Subcutaneous adipose tissue (tissue), 4 donors: ENCODE results near the gene SCARB1. TPM values are rescaled to one million over a fixed set of nuclear protein-coding genes. Genes with fewer than 3 reads are reported as not detected.

Experiments used
- CTCF ChIP-seq: fragments of 450-650 bp; IDR thresholded peaks from one replicate; pipeline ENCODE4 v1.5.1; 2016; ENCODE audit warnings: low read depth, mild to moderate bottlenecking, control low read depth, antibody characterized with exemption, moderate library complexity
- total RNA-seq, 4 donors: library from RNA; depleted of rRNA; stranded (reverse); fragments of >200 nt; gene quantifications; one replicate each; pipeline ENCODE4 v1.1.0, GENCODE V29; 2016

The SCARB1 gene
- total RNA-seq, 4 donors from 2014 or later, result 26.6 to 58.6 (median 38.2) TPM

- no peak for TF ChIP-seq CTCF
These were observed 1.6 kb downstream of the SCARB1 start for GRCh38 chr12:124861898-124862676.

DNA sequence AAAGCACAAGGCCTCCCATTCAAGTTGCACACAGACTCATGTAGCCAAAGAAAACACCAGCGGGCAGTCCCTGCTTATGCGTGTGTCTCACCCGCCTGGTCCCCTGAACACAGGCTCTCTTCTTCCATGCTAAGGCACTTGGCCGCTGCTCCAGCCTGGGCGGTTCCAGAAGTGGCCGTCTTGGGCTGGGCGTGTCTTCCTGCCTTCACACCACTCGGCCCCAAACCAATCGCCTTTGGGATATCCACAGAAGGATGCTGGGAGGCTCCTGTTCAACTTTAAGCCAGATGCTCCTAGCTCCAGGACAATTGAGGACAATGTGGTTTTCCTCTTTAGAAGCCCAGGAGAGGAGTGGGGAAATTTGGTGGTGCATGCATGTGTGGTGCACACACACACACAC lies 2.2 kb downstream of the SCARB1 start:
- no peak for TF ChIP-seq CTCF

DNA sequence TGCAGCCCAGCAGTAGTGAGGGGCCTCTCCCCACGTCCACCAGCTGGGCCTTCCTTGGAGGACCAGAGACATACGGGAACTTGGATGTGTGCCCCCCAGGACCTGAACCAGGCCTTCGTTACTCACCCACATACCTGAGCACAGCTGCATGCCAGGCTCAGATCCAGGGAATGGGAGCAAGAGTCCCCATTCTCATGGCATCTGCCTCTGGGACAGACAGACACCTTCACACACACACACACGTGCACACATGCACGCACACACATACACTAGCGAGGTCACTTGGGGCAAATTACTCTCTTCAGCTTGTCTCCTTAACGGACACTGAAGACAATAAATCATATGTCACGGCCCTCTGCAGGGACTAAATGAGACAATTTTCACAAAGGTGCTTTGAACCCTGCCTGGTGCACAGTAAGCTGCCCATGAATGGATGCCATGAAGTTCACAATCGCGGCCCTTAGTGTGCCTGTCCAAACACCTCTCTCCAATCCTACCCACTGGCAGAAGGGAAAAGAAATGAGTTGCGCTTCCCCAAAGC lies 5.7 kb downstream of the SCARB1 start:
- TF ChIP-seq CTCF, result no peak

DNA sequence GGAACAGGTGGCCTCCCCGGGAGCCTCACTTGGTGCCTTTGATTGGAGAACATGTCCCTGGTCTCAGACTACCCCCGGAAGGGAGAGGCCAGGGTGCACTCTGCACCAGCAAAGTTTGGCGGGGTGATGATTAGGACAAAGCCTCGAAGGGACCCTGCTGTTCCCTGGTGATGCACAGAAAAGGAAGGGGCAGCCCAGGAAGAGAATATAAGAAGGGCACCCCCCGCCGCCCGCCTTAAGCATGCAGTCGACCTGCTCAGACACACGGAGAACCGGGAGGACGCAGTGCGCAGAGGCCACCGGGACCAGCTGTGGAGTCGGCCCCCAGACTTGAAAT lies 6.9 kb downstream of the SCARB1 start:
- TF ChIP-seq CTCF, result no peak

DNA sequence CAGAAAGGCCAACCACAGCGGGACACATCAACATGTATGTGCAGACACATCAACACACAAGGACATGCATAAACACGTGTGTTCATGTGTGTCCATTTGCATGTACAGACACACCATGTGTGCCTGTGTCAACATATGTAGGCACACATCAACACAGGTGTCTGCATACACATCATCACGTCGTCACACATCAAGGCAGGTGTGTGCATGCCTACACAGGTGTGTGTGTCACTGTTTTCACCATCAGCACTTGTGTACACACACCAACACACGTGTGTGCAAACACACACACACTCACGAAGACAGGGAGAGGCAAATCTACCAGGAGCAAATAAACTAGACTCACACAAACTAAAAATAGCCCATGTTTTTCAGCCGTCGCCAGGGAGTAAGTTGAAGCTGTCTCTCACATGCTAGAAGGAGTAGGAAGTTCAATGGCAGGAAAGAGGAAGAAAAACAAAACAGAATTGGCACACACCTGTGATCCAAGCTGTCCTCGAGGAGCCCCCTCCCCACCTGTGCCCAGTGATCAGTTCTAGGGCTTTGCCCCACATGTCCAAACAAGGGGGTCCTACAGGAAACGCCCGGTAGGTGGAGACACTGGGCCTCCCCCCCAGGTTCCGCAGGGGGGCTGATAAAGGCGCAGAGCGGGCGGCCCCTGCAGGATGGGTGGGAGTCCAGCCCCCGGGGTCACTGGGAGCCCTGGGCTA lies 7.4 kb downstream of the SCARB1 start:
- no peak for TF ChIP-seq CTCF

- TF ChIP-seq CTCF, result no peak
These were observed 8.2 kb downstream of the SCARB1 start for GRCh38 chr12:124855275-124855957.

DNA sequence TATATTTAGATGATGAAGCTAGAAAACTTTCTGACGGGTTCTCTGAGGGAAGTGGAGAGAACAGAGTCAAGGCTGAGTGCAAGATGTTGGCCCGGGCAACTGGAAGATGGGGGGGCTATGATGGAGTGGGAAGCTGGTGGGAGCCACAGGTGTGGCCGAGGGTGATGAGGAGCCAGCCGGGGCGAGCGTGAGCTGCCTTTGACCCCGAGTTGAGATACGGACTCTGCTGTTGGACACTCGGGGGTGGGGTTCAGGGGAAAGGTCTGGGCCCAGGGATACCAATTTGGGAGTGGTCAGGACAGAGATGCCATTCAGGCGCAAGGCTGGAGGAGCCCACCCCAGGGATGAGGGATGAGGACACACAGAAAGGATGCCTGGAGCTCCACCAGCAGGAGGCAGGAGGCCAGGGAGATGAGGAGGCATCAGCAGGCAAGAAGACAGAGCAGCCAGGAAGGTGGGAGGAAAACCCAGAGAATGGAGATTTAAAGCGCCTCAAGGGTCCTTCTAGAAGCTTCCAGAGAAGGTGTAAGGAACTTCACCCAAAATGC lies 9.0 kb downstream of the SCARB1 start:
- no peak for TF ChIP-seq CTCF
